Endothelial cell of umbilical vein (primary cell): Measurements from ENCODE around the gene SLC6A6.
"Not testable (repeated sequence)": the region's sequence is repeated elsewhere in the genome, so short reads cannot be mapped to it uniquely, and the experiment has no call there.

Source experiments
- EZH2 ChIP-seq: IDR thresholded peaks from 2 replicates; pipeline ENCODE4 v1.6.1; 2012; ENCODE audit warnings: borderline replicate concordance, low read depth, mild to moderate bottlenecking, moderate library complexity, low read length, inconsistent platforms; ENCODE audit not compliant: severe bottlenecking
- GATA2 ChIP-seq: IDR thresholded peaks from 2 replicates; pipeline ENCODE4 v1.7.0; 2011; ENCODE audit warnings: low read depth, mild to moderate bottlenecking, moderate library complexity, mixed read lengths, low read length; ENCODE audit not compliant: insufficient read length, insufficient read depth
- POLR2AphosphoS5 ChIP-seq: IDR thresholded peaks from 2 replicates; pipeline ENCODE4 v1.6.1; 2012; ENCODE audit warnings: low read depth, mild to moderate bottlenecking, control low read depth, low read length, moderate library complexity; ENCODE audit not compliant: insufficient read depth

DNA sequence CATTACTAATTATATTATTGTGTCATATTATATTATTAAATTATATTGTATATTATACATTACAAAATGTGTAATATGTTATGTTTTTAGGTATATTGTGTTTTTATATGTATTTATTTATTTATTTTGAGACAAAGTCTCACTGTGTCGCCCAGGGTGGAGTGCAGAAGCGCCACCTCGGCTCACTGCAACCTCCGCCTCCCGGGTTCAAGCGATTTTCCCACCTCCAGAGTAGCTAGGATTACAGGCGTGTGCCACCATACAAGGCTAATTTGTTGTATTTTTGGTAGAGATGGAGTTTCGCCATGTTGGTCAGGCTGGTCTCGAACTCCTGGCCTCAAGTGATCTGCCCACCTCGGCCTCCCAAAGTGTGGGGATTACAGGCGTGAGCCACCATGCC is 113.1 kb downstream of the SLC6A6 start:
- TF ChIP-seq POLR2AphosphoS5, EZH2, GATA2: not testable (repeated sequence)
